H1 (cell line): ENCODE data around the gene PSME3. TPM values are rescaled to one million over a fixed set of nuclear protein-coding genes. Genes with fewer than 3 reads are reported as not detected.

Experiments
- CTCF ChIA-PET: fragments of 300-600 bp; sonication (Branson Sonifier 250); formaldehyde crosslinking; loops from one replicate; lab custom pipeline; 2021; ENCODE audit not compliant: partially characterized antibody; lab: Charles Lee
- POLR2A ChIA-PET: fragments of 300-600 bp; sonication (Branson Sonifier 250); formaldehyde crosslinking; loops from one replicate; lab custom pipeline; 2021; ENCODE audit warnings: inconsistent platforms; ENCODE audit not compliant: partially characterized antibody; lab: Charles Lee
- DNase-seq, 2 experiments: peaks; one replicate each; pipeline versions ENCODE4 v3.0.0 to v3.0.0-alpha.2; 2010 to 2022; ENCODE audit warnings: low spot score in 2 of 2, low read depth in 1 of 2, mixed read lengths in 1 of 2
- FAIRE-seq: peaks from 2 replicates; lab custom pipeline; 2011; peaks lifted over from hg19 to GRCh38; lab: Jason Lieb, UNC
- H2AFZ ChIP-seq: 2 replicates; pipeline ENCODE4 v1.8.1; 2012; ENCODE audit warnings: low read length, inconsistent platforms
- H2AK5ac ChIP-seq: 2 replicates; pipeline ENCODE4 v1.6.1; 2013; ENCODE audit warnings: low read depth, low read length
- H2BK120ac ChIP-seq: replicated peaks from 2 replicates; pipeline ENCODE3; 2013; ENCODE audit warnings: low read depth, low read length, inconsistent platforms
- H2BK12ac ChIP-seq: 2 replicates; pipeline ENCODE4 v1.6.1; 2013; ENCODE audit warnings: low read depth, low read length
- H2BK15ac ChIP-seq: 2 replicates; pipeline ENCODE4 v1.6.1; 2013; ENCODE audit warnings: low read length
- H2BK20ac ChIP-seq: 2 replicates; pipeline ENCODE4 v1.6.1; 2013; ENCODE audit warnings: low read length
- H2BK5ac ChIP-seq: 2 replicates; pipeline ENCODE4 v1.6.1; 2013; ENCODE audit warnings: low read depth, low read length
- H3K14ac ChIP-seq: 2 replicates; pipeline ENCODE4 v1.6.1; 2013; ENCODE audit warnings: inconsistent platforms; ENCODE audit not compliant: insufficient read length
- H3K18ac ChIP-seq: 2 replicates; pipeline ENCODE4 v1.6.1; 2013; ENCODE audit warnings: low read length; ENCODE audit errors: extremely low read depth
- H3K23ac ChIP-seq: 2 replicates; pipeline ENCODE4 v1.6.1; 2013; ENCODE audit warnings: inconsistent platforms; ENCODE audit not compliant: insufficient read length
- H3K23me2 ChIP-seq: 2 replicates; pipeline ENCODE4 v1.6.1; 2013; ENCODE audit warnings: low read depth, low read length
- H3K27ac ChIP-seq: 2 replicates; pipeline ENCODE4 v1.6.1; 2011; ENCODE audit warnings: low read depth, low read length, inconsistent platforms
- H3K27me3 ChIP-seq, 4 experiments: replicated peaks in 1 of 4; 1 replicate in 1 of 4; 2 replicates in 3 of 4; pipeline versions ENCODE4 v1.6.1 to v1.8.1; 2011 to 2013; ENCODE audit warnings: low read length in 3 of 4, mild to moderate bottlenecking in 3 of 4, inconsistent platforms in 2 of 4, mixed read lengths in 2 of 4, moderate library complexity in 1 of 4; ENCODE audit not compliant: control insufficient read depth in 3 of 4, insufficient read depth in 3 of 4; ENCODE audit errors: extremely low read depth in 1 of 4
- H3K36me3 ChIP-seq, 4 experiments: 2 replicates each; pipeline versions ENCODE4 v1.6.1 to v1.8.1; 2011 to 2013; ENCODE audit warnings: mild to moderate bottlenecking in 4 of 4, low read length in 3 of 4, moderate library complexity in 2 of 4, control low read depth in 1 of 4, inconsistent platforms in 1 of 4; ENCODE audit not compliant: insufficient read depth in 4 of 4, control insufficient read depth in 2 of 4
- H3K4ac ChIP-seq: replicated peaks from 2 replicates; pipeline ENCODE3; 2013; ENCODE audit warnings: low read length, low read depth, mixed read lengths, inconsistent platforms; ENCODE audit not compliant: insufficient read length
- H3K4me1 ChIP-seq, 4 experiments: replicated peaks in 1 of 4; 1 replicate in 1 of 4; 2 replicates in 3 of 4; pipeline versions ENCODE4 v1.6.1 to v1.8.1; 2011 to 2013; ENCODE audit warnings: low read length in 3 of 4, inconsistent platforms in 2 of 4, mixed read lengths in 1 of 4; ENCODE audit not compliant: insufficient read depth in 4 of 4, control insufficient read depth in 3 of 4
- H3K4me2 ChIP-seq, 2 experiments: 2 replicates each; pipeline versions ENCODE4 v1.6.1 to v1.8.1; 2011 to 2013; ENCODE audit warnings: low read depth in 2 of 2, low read length in 2 of 2, control low read depth in 1 of 2, inconsistent platforms in 1 of 2, mild to moderate bottlenecking in 1 of 2; ENCODE audit not compliant: insufficient read depth in 1 of 2
- H3K4me3 ChIP-seq, 4 experiments: fragments of 200-600, 300-600 bp in 1 of 4; sonication (generic), shearing (Covaris generic), sonication (Bioruptor Twin) in 1 of 4; 2 replicates each; pipeline versions ENCODE4 v1.5.1 to v1.8.1; 2011 to 2016; ENCODE audit warnings: low read length in 4 of 4, low read depth in 3 of 4, control low read depth in 2 of 4, inconsistent platforms in 2 of 4, mild to moderate bottlenecking in 2 of 4, mixed read lengths in 1 of 4, moderate library complexity in 1 of 4; ENCODE audit not compliant: insufficient read depth in 2 of 4; ENCODE audit errors: extremely low read depth in 1 of 4
- H3K56ac ChIP-seq: replicated peaks from 2 replicates; pipeline ENCODE3; 2013; ENCODE audit warnings: low read depth, mild to moderate bottlenecking, mixed read lengths, low read length, inconsistent platforms; ENCODE audit not compliant: insufficient read length
- H3K79me1 ChIP-seq: 2 replicates; pipeline ENCODE4 v1.6.1; 2013; ENCODE audit warnings: low read depth, low read length, control low read depth
- H3K79me2 ChIP-seq, 2 experiments: 2 replicates each; pipeline versions ENCODE4 v1.6.1 to v1.8.1; 2012 to 2013; ENCODE audit warnings: low read length in 2 of 2, mild to moderate bottlenecking in 2 of 2, inconsistent platforms in 1 of 2; ENCODE audit not compliant: insufficient read depth in 2 of 2, control insufficient read depth in 1 of 2
- H3K9ac ChIP-seq, 4 experiments: replicated peaks in 1 of 4; 1 replicate in 1 of 4; 2 replicates in 3 of 4; pipeline versions ENCODE4 v1.6.1 to v1.8.1; 2011 to 2013; ENCODE audit warnings: low read depth in 3 of 4, low read length in 3 of 4, control low read depth in 2 of 4, mild to moderate bottlenecking in 2 of 4, moderate library complexity in 2 of 4, inconsistent platforms in 1 of 4; ENCODE audit errors: extremely low read depth in 1 of 4
- H3K9me3 ChIP-seq, 2 experiments: 2 replicates each; pipeline versions ENCODE4 v1.6.1 to v1.8.1; 2012 to 2013; ENCODE audit warnings: mild to moderate bottlenecking in 2 of 2, moderate library complexity in 2 of 2, control low read depth in 1 of 2, inconsistent platforms in 1 of 2, low read depth in 1 of 2, low read length in 1 of 2, mixed read lengths in 1 of 2; ENCODE audit not compliant: insufficient read depth in 2 of 2
- H4K20me1 ChIP-seq, 2 experiments: replicated peaks in 1 of 2; 2 replicates each; pipeline versions ENCODE3 to v1.8.1; 2011 to 2013; ENCODE audit warnings: inconsistent platforms in 2 of 2, low read length in 2 of 2, mild to moderate bottlenecking in 1 of 2; ENCODE audit not compliant: insufficient read depth in 2 of 2, control insufficient read depth in 1 of 2
- H4K5ac ChIP-seq: 2 replicates; pipeline ENCODE4 v1.6.1; 2013; ENCODE audit warnings: low read length, low read depth, mixed read lengths, inconsistent platforms; ENCODE audit not compliant: insufficient read length
- H4K8ac ChIP-seq: 2 replicates; pipeline ENCODE4 v1.8.0; 2013; ENCODE audit warnings: mild to moderate bottlenecking, moderate library complexity, low read length, inconsistent platforms; ENCODE audit not compliant: insufficient read depth; ENCODE audit errors: extremely low read depth
- H4K91ac ChIP-seq: replicated peaks from 2 replicates; pipeline ENCODE3; 2013; ENCODE audit warnings: low read length, mixed read lengths, inconsistent platforms; ENCODE audit not compliant: insufficient read length
- GABPA ChIP-seq: IDR thresholded peaks from 2 replicates; pipeline ENCODE4 v1.6.1; 2011; ENCODE audit warnings: mild to moderate bottlenecking, low read length, moderate library complexity, borderline replicate concordance; ENCODE audit not compliant: insufficient read depth
- WGBS, 2 experiments: shearing (Covaris generic) in 1 of 2; methylation state at CpG; one replicate each; pipeline versions ENCODE4 v1.1.6 to v1.1.7; 2013 to 2015; ENCODE audit warnings: low lambda C conversion rate in 2 of 2, mixed read lengths in 2 of 2, inconsistent platforms in 1 of 2, low coverage in 1 of 2, missing lambda C conversion rate in 1 of 2; ENCODE audit not compliant: insufficient replicate concordance in 2 of 2, insufficient coverage in 1 of 2, insufficient read length in 1 of 2; ENCODE audit errors: extremely low coverage in 1 of 2, missing lambda C conversion rate in 1 of 2; 5-methylcytosine and 5-hydroxymethylcytosine counted together
- polyA plus RNA-seq, 7 experiments: library from polyadenylated mRNA; depleted of rRNA in 3 of 7; stranded (reverse) in 5 of 7; unstranded in 2 of 7; fragments of >200 nt in 5 of 7; fragments of 200-250 nt in 2 of 7; gene quantifications; 1 replicate in 5 of 7; 2 replicates in 1 of 7; 4 replicates in 1 of 7; pipeline versions ENCODE4 v1.2.1 to v1.2.3, GENCODE V29; 2011 to 2013; ENCODE audit warnings: missing spikeins in 2 of 7, mixed read lengths in 2 of 7
- total RNA-seq: library from RNA; stranded (reverse); fragmentation: NEBNext Ultra II Directional; extraction: Animal tissue kit (Norgen Biotek cat#: 25700); gene quantifications from 2 replicates; pipeline ENCODE4 v1.2.1, GENCODE V29; 2021

The PSME3 gene
- total and polyA plus RNA-seq, 2 of the 8 experiments (the other 6 are each of a cell fraction or from before 2014, with no cell fraction given): 149 to 224 TPM

- no peak overlapping the region for H3K4ac ChIP-seq
- ChIA-PET CTCF (interaction anchor here (1.0 to 6.8 kb wide), 5 partner anchors 8 to 91 kb away, joined by 3 to 55 read pairs (median 6); partner anchors contain the start of gene AOC2), POLR2A (interaction anchor here (2.7 kb wide), 1 partner anchor 9 kb away, joined by 19 read pairs; the partner anchor contains the start of gene AOC2)
- no peak overlapping the region for H3K14ac ChIP-seq
- H3K27ac ChIP-seq: no peak overlapping the region
- no peak overlapping the region for H3K18ac ChIP-seq
- H3K79me1 ChIP-seq: no peaks in the 10 kb centered on the region; the same call in 1 of the 2 replicates
- DNase-seq (no peak), FAIRE-seq (no peak)
- WGBS, 2 experiments: 87% methylated on average over 5 of the region's 5 CpGs; no CpG with 5 or more reads in 1 of the 2 experiments
- H3K36me3 ChIP-seq: no peaks in the 10 kb centered on the region; a peak in 1 of 8 replicates
- no peak overlapping the region for H4K91ac ChIP-seq
- H3K4me1 ChIP-seq: no peaks in the 10 kb centered on the region; a peak in 1 of 7 replicates
- H3K9me3 ChIP-seq: no peaks in the 10 kb centered on the region
- no peak overlapping the region for H2AFZ ChIP-seq
- no peak overlapping the region for H3K23ac ChIP-seq
- no peak overlapping the region for H2BK12ac ChIP-seq
- peaks cover 0 to 3% of the 10 kb centered on the region in 2 experiments for H4K20me1 ChIP-seq
- no peaks in the 10 kb centered on the region; a peak in 1 of 7 replicates for H3K27me3 ChIP-seq
- no peak overlapping the region for H3K4me3 ChIP-seq
- H2AK5ac ChIP-seq: no peak overlapping the region
- H2BK20ac ChIP-seq: no peak overlapping the region
- H2BK5ac ChIP-seq: no peak overlapping the region
- no peak overlapping the region for H3K56ac ChIP-seq
- H3K79me2 ChIP-seq: no peaks in the 10 kb centered on the region
- no peak overlapping the region for H2BK15ac ChIP-seq
- no peak overlapping the region for H2BK120ac ChIP-seq
- H4K8ac ChIP-seq: no peak overlapping the region
- no peak overlapping the region for H3K4me2 ChIP-seq
- H3K23me2 ChIP-seq: no peaks in the 10 kb centered on the region
- no peak overlapping the region for H4K5ac ChIP-seq
- no peak overlapping the region; a peak in 1 of 7 replicates for H3K9ac ChIP-seq
- TF ChIP-seq GABPA: no peak
Observed at GRCh38 chr17:42853597-42853967, 20.4 kb downstream of the PSME3 start.
